ENCODE measurements around the gene SLC25A23. TPM values are rescaled to one million over a fixed set of nuclear protein-coding genes. Genes with fewer than 3 reads are reported as not detected.

SLC25A23 gene
- total and polyA plus RNA-seq, 2 of the 8 experiments (the other 6 are each of a cell fraction or from before 2014, with no cell fraction given): 18.0 to 48.1 TPM

- TF ChIP-seq NANOG (IDR thresholded peaks at IDR 0.05; ENCODE audit: insufficient read depth, low read depth, low read length, poor library complexity, severe bottlenecking) (no peak), POLR2A (IDR thresholded peaks at IDR 0.05; ENCODE audit: control extremely low read depth in 1 of 2, low read depth in 2 of 2, low read length in 2 of 2) (no peak), SIX5 (IDR thresholded peaks at IDR 0.05; ENCODE audit: low read depth, low read length) (no peak), KDM4A (IDR thresholded peaks at IDR 0.05; ENCODE audit: low read depth, low read length, severe bottlenecking) (peak; percentile 74), POLR2AphosphoS5 (IDR thresholded peaks at IDR 0.05; ENCODE audit: low read depth, low read length) (no peak), RBBP5 (IDR thresholded peaks at IDR 0.05; ENCODE audit: borderline replicate concordance, low read depth, low read length) (peak; percentile 48; the same call in 1 of the 2 replicates), USF2 (IDR thresholded peaks at IDR 0.05; ENCODE audit: low read length) (no peak), ATF2 (IDR thresholded peaks at IDR 0.05; ENCODE audit: low read length) (no peak), TEAD4 (IDR thresholded peaks at IDR 0.05; ENCODE audit: low read depth, low read length) (no peak), CBX5 (IDR thresholded peaks at IDR 0.05; ENCODE audit: low read depth, low read length) (no peak), TAF1 (IDR thresholded peaks at IDR 0.05; ENCODE audit: low read depth, low read length) (0 out of 2 replicates have a peak, but pooled peaks have one; percentile 28), MAX (IDR thresholded peaks at IDR 0.05) (peak; percentile 41), CREB1 (IDR thresholded peaks at IDR 0.05) (peak; percentile 37; the same call in 1 of the 2 replicates), BRCA1 (IDR thresholded peaks at IDR 0.05; ENCODE audit: low read depth, low read length) (no peak), GABPA (IDR thresholded peaks at IDR 0.05; ENCODE audit: borderline replicate concordance, insufficient read depth, low read length) (no peak), EGR1 (IDR thresholded peaks at IDR 0.05; ENCODE audit: borderline replicate concordance, low read depth, low read length) (no peak), TAF7 (optimal IDR thresholded peaks at IDR 0.05; ENCODE audit: borderline replicate concordance, low read depth, low read length) (no peak), KDM5A (IDR thresholded peaks at IDR 0.05; ENCODE audit: low read length) (no peak), JUND (IDR thresholded peaks at IDR 0.05; ENCODE audit: low read length) (no peak), E2F6 (IDR thresholded peaks at IDR 0.05) (no peak), SUZ12 (IDR thresholded peaks at IDR 0.05; ENCODE audit: low read length) (peak; percentile 44; the same call in 1 of the 2 replicates)
Measured at GRCh38 chr19:6501740-6502648, 42.4 kb upstream of the SLC25A23 start, which contains the start of gene TUBB4A (continued).
